ENCODE measurements around the gene HDLBP. TPM values are rescaled to one million over a fixed set of nuclear protein-coding genes. Genes with fewer than 3 reads are reported as not detected.
"Not testable (repeated sequence)": the region's sequence is repeated elsewhere in the genome, so short reads cannot be mapped to it uniquely, and the experiment has no call there.

The HDLBP gene
- polyA plus RNA-seq, 4 donors: 311 to 400 (median 321) TPM

DNA sequence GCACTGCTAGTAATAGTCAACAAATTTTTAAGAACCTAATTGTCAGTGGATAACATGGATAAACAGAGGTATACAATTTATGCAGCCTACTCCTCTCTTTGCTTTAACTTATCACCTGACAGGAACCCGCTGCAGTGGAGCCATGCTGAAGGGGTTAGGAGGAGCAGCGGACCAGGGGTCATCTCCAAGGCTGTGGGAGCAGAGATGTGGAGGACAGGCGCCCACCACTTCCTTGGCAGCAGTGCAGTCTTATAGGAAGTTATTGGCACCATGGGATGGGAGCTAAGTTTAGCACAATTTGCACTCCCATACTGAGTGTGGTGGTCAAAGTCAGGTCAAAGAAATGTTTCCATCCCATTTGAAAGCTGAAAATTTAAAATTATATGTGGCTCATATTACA is 35.6 kb downstream of the HDLBP start:
- DNase-seq (ENCODE audit: low read depth in 4 of 4, low spot score in 3 of 4): no peak

DNA sequence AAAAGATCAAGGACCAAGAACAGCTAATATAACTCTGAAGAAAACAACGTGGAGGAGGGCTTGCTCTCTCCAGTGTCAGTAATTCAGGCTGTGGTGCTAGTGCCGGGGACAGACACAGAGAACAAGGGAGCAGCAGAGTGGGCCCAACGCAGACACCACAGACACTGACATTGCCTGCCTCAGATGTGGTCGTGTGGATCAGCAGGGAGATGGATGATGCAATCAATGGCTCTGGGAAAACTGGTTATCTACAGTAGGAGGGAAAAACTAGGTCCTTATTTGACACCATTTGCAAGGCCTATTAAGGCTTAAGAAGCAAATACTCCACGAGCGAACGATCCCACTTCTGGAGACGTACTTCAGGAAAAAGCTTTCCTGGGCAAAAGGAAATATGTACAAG is 36.1 kb downstream of the HDLBP start:
- DNase-seq (ENCODE audit: low read depth in 4 of 4, low spot score in 3 of 4): no peak

DNA sequence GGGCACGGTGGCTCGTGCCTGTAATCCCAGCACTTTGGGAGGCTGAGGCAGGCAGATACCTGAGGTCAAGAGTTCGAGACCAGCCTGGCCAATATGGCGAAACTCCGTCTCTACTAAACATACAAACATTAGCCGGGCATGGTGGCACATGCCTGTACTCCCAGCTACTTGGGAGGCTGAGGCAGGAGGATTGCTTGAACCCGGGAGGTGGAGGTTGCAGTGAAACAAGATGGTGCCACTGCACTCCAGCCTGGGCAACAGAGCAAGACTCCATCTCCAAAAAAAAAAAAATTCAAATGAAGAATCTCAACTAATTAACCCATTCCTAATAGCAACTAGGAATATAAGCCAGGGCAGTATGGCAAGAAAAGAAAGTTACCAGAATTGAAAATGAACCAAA is 37.2 kb downstream of the HDLBP start:
- DNase-seq (ENCODE audit: low read depth in 4 of 4, low spot score in 3 of 4): not testable (repeated sequence)

DNA sequence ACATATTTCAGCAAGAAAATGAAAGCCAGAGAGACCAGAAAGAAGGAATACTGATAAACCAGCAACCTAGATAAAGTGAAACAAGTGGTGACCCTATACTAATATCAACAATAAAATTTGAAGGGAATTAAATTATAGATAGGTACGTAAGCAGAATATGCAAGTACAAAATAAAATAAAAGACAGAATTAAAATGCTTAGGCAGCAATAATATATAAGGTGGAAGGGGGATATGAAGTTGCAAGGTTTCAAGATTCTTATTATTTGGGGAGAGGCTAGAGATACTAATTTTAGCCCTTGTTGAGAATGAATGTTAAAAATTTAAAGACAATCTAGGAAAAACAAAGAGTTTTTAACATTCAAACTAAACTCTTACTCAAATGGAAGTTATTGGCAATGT is 39.6 kb downstream of the HDLBP start:
- no peak for DNase-seq (ENCODE audit: low read depth in 4 of 4, low spot score in 3 of 4)

DNA sequence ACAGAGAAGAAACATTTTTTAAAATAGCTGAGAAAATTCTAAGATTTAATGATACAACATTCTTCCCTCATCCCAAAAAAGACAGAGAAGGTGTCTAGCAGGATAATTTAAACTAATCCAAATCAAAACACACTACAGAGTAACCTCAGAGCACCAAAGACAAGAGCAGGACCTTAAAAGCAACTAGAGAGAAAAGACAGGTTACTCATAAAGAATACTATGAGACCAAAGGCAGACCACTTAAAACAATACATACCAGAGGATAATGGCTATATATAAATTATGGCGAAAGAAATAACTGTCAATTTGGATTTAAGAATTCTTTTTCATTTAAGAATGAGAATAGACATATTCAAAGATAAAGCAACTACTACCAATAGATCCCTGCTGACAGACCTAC is 40.0 kb downstream of the HDLBP start:
- DNase-seq (ENCODE audit: low read depth in 4 of 4, low spot score in 3 of 4): no peak

DNA sequence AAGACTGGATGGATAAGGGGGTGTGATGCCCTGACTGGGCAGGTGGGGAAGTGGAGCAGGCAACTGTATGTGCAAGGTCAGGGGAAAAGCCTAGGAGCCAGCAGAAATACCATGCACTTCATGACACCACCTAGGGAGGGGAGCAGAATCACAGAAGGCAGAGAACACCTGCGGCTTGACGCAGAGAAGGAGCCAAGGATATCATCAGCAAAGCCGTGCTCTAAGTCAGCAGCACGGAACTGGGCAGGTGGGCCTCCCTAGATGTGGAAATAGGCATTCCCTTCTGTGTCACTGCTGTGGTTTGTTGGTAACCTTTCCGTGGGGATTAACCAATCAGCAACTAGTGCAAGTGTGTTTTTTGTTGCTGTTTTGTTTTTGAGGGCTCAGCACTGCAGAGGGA is 41.3 kb downstream of the HDLBP start:
- no peak for DNase-seq (ENCODE audit: low read depth in 4 of 4, low spot score in 3 of 4)

DNA sequence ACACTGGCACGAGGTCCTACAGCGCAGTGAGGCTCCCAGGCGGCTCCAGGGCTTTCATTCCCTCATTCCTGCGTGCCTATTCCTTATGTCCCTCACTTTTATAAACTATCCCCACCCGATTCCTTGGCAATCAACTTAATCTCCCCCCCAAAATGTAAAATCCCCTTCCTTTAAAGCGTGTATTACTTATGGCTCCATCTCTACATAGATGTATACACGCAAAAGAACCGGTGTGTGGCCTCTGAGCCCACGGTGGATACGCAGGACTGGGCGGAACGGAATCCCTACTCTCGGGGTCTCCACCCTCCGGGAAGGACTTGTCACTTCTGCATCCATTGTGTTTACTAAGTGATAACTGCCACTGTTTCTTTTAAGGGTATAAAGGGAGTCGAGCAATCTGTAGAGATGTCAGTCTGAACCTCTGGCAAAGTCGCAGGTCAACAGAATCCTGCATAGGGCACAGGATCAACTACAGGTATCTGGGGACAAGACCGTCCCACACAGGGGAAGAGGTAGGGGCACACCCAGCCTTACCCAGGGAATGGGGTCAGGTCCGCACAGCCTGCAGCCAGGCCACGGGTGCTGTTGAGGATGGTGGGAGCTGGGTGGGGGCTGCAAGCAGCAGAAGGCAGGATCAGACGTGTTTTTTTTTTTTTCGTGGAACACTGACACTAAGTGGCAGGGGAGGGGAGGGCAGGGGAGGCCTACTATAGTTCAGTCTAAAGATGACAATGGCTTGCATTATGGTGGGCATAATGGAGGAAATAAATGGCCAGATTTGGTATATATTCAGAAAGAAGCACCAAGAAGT is 42.1 kb downstream of the HDLBP start:
- no peak for DNase-seq (ENCODE audit: low read depth in 4 of 4, low spot score in 3 of 4)

DNA sequence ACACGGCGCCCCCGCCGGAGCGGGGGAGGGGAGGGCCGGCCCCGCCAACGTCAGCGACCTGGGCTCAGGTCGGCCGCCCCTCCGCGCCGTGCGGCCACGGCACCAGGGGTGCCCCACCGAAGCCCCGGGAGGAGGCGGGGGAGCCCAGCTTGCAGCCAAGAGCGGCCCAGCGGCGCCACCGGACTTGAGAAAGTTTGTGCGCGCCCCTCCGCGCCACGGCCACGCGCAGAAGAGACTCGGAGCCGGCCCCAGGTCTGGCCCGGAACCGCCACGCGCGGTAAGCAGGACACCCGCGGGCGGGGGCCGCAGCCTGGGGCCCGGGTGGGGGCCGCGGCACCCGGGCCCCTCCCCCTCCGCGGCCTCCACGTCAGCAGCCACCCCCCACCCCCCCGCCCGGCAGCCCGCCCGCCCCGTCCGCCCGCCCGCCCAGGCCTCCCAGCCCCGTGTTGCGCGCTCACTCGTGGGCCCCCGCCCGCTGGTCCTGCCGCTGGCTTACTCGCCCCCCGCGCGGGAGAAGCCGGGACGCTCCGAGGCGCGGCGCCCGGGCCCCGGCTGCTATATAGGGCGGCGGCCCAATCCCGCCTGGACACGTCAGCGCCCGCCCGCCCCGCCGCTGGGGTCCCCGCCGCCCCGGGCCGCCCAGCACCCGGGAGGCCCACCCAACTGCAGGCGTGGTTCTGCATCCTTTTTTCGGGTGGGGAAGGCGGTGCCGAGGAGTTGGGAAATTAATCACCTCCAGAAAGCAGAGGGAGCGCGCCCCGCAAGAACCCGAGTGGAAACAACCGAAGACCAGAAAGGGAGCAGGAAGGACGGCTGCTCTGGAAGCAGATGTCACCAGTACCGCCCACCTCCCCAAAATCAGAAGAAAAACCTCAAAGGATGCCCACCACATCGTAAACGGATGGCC is 42.9 kb downstream of the HDLBP start:
- DNase-seq (ENCODE audit: low read depth in 4 of 4, low spot score in 3 of 4): peak in 1 of 4 donors; percentile 28

DNA sequence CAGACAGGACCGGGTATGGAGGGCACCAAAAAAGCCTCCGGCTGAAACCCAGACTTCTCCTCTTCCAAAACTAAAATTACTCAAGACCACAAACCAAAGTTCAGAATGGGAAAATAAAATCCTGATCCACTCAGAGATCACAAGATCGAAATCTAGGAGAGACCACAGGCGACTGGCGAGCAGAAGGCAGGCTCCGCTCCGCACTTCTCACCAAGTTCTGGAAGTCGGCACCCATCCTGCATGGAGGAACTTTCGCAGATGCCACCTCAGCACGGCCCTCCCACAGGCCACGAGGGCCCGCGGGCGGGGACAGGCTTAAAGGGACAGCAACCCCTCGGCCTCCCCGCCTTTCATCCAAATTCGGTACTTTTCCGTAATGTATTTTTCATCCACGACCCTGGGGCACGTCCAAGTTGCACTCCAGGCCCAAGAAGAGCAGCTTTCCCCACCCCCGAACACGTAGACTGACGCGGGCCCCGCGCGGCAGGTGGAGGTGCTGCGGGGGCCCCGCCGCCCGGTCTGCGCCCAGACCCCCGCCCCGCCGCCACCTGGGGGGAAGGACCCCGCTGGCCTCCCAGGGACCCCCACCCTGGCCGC is 43.7 kb downstream of the HDLBP start:
- peak; percentile 32 to 58 (median 50) for DNase-seq (ENCODE audit: low read depth in 4 of 4, low spot score in 3 of 4)

DNA sequence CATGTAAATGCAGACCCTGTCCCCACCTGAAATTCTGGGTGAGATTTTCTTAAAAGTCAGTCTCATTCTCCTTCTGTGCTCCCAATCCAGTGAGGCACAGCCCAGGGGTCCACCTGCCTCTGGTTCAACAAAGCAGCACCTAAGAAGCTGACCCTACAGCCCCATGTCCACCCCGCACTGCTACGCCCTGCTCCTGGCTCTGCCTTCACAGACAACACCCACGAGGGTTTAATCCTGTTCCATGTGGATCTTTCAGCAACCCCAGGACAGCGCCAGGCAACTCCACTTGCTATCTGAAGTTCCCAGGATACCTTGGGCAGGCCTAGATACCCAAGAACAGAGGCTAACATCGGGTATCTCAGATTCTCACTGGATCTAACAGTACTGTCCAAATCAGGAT is 44.9 kb downstream of the HDLBP start:
- DNase-seq (ENCODE audit: low read depth in 4 of 4, low spot score in 3 of 4): no peak

DNA sequence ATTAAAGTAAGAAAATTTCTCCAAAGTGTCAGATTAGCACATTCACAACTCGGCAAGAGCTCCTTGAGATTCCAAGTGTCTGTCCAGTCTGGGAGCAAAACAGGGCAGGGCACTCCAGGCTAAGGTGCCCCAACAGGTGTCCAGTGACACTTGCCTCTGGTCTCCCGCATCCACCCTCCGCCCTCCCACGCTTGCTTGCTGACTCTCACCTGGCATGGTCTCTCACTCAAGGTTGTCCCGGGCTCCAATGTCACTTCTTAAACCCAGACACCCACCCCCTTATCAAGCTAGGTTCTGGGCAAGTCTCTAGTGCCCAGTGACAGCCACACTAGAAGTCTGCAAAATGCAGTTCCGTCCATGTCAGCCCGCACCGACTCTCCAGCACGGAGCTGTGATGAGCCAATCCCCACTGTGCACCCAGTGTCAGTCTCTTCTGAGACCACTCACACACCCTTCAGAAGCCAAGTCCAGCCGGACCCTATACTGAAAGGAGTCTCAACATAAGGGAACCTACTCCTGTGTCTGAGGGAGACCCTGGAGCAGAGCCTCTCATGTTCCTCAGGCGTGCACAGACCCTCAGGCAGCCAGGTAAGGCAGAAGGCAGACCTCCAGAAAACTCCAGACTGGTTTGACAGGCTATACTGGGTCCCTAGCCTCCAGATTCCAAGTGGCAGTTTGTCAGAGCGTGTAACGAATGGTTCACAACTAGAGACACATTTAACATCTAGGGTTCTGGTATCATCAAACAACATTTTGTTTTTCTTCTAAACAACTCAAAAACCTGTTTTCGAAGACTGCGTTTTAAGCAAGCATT is 45.6 kb downstream of the HDLBP start:
- DNase-seq (ENCODE audit: low read depth in 4 of 4, low spot score in 3 of 4): no peak

DNA sequence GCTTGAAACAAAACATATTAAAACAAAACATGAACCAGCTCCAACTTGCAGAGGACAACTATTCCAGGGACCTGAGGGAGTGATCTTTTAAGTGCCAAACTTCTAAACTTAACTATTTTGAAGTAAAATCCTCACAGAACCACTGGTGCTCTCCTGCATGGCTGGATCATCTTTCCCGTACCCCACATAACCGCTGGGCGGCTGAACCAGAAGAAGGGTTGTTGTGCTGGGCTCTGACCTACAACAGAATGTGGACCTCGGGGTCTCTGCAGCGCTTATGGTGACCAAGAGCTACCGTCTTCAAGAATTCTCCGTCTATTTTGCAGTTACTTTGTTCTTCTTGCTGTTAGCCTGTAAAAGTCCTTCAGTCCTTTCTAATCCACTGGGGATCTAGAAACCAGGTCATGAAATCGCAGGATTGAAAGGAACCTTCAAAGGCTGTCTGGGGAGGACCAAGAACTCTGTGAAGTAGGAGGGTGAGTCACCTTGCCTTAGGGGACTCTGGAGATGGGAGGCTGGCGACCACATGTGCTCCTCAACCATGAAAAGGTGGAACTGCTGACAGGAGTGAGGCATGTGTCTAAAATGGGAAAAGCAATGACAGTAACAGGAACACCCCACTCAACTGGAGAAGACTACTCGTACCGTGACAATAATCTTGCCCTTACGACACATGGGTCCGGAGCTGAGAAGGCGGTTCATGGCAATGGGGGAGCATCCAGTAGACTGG is 46.6 kb downstream of the HDLBP start:
- DNase-seq (ENCODE audit: low read depth in 4 of 4, low spot score in 3 of 4): no peak

DNA sequence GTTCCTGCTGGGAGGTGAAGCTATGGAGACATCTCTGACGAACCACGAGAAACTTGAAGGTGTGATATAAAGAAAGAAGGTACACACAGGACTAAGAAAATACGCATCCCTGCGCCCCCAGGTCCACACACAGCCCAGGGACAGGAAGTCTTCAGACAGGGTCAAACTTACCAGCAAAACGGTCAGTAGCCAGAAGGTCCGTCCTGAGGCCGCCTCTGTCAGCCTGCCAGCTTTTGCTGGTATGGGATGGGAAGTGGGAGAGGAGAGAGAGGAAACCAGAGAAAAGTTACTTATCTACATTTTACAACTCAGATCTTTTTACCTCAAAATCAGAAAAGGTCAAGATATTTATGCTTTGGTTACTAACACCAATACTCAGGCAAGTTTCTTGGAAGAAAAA is 47.2 kb downstream of the HDLBP start:
- no peak for DNase-seq (ENCODE audit: low read depth in 4 of 4, low spot score in 3 of 4)

DNA sequence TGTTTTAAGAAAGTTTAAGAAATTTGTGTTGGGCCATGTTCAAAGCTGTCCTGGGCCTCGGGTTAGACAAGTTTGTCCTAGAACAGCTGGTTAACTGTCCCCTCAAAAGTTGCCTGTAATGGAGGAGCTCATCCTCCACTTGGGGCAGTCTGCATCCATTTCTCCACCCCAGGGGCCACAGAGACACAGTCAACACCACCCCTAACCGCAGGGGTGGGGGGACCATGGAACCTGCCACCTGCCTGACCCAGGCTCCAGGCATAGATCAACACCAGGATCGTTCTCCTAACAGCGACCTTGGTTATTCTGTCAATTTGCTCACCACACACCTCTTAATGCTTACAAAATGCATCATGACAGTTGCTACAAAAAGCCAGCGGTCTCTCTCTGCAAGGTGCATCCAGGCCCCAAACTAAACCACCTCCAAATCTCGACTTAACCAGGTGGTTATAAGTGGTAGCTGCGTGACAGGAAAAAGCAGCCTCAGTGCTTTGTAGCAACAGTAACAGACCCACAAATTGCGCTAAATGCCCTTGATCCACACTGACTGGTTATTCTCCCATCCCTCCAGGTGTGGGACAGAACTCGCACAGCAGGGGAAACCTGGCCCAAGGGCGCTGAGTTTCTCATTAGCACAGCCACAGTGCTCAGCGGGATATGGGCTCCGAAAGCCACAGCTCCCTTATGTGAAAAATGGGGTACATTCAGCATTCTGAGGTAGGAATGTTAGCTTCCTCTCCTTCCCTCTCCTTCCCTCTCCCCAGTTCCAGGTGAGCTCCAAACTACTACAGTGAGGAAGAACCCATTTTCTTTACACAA is 48.0 kb downstream of the HDLBP start:
- no peak for DNase-seq (ENCODE audit: low read depth in 4 of 4, low spot score in 3 of 4)

DNA sequence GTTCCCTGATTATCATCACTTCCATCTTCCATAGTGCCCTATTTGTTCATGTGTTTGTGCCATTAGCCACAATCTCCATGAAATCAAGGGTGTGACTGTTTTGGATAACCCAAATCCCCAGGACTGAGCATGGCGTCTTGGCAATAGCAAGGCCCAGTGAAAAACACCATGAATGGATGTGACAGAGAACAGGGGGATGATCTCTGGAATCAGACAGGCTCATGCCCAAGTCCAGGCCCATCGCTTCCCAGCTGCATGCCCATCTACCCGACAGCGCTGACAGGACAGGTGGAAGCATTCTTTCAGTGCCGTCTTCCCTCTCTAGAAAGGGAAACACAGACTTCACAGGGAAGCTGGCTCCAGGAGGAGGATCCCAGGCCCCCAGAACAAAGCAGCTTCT is 50.0 kb downstream of the HDLBP start:
- DNase-seq (ENCODE audit: low read depth in 4 of 4, low spot score in 3 of 4): no peak

DNA sequence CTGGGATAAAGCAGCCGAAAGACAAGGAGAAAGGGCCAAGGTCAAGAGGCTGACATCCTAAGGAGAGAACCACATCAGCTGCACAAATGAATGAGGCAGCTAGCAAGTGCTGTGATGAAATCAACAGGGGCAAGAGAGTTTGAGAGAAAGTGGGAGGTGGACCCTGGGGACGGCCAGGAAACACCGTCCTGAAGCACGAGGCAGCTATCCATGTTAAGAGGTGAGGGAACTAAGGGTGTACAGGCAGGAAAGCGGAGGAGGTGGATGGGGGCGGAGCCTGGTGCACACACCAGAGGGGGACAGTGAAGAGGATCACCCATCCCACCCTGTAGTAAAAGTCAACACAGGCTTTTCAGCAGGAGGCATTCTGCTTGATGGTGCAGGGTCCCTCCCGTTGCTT is 52.4 kb downstream of the HDLBP start:
- no peak for DNase-seq (ENCODE audit: low read depth in 4 of 4, low spot score in 3 of 4)

DNA sequence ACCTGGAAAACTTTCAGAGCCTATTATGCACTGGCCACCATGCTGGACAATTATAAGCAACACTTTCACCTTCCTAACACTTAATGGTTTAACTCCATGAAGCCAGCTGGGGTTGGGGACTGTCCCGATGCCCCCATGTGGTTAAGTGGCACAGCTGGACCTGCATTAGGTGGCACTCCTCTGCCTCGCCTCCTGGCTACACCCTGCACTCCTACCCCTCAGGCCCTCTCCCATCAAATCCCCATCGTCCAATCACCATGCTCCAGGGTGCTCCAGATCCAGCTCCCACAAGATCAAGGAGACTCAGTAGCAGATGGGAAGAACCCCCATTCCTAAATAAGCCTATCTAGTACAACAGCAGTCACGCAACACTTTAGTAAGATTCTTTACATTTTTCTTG is 53.8 kb downstream of the HDLBP start:
- no peak for DNase-seq (ENCODE audit: low read depth in 4 of 4, low spot score in 3 of 4)

DNA sequence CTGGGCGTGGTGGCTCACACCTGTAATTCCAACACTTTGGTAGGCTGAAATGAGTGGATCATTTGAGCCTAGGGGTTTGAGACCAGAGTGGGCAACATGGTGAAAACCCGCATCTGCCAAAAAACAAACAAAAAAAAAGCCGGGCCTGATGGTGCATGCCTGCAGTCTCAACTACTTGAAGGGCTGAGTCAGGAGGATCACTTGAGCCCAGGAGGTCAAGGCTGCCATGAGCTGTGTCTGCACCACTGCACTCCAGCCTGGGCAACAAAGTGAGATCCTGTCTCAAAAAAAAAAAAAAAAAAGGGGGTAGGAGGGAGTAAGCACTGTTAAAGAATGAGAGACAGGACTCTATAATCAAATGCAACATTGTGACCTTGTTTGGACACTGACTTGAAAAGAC is 54.6 kb downstream of the HDLBP start:
- DNase-seq (ENCODE audit: low read depth in 4 of 4, low spot score in 3 of 4): no peak

Measured in right renal pelvis (tissue), 4 donors.